Measurements from ENCODE around the gene IGSF6. TPM values are rescaled to one million over a fixed set of nuclear protein-coding genes. Genes with fewer than 3 reads are reported as not detected.
"Not testable (repeated sequence)": the region's sequence is repeated elsewhere in the genome, so short reads cannot be mapped to it uniquely, and the experiment has no call there.

Gene IGSF6
- total RNA-seq, 1 experiment from 2014 or later, result 0.23 TPM

DNA sequence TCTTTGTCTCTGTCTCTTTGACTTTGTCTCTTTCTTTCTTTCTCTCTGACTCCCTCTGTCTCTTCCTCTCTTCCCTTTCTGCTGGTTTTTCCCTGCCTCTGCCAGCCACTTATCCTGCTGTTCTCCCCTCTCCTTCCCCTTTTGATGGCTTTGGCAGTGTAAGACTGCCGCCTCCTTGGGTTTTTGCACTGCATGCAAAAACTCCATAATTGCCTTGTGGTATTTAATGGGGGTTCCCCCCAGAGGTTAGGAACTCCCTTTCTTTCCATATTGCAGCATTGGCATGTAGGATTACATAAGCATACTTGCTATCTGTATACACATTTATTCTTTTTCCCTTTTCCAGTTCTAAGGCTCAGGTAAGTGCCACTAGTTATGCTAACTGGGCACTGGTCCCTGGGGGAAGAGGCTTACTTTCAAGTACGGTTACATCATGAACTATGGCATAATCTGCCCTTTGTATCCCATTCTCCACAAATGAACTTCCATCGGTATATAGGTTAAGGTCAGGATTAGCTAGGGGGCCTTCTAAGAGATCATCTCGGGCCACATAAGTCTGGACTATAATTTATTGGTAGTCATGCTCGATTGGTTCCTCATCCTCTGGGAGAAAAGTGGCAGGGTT lies 20.3 kb downstream of the IGSF6 start:
- DNase-seq (ENCODE audit: low read depth, low spot score); H3K27ac ChIP-seq (ENCODE audit: low read length); in situ Hi-C loops (cut with HindIII; ENCODE audit: low pct_unique_long_range_greater_than_20kb, low sequenced_read_pairs); CTCF ChIA-PET; H3K36me3 ChIP-seq (ENCODE audit: control insufficient read depth, insufficient read depth, low read length); H3K4me3 ChIP-seq (ENCODE audit: low read depth in 2 of 2, low read length in 2 of 2); H3K4me1 ChIP-seq (ENCODE audit: control insufficient read depth, insufficient read depth, low read length); BruUV-seq (replicated peaks); POLR2A ChIA-PET; H3K27me3 ChIP-seq (ENCODE audit: control insufficient read depth, insufficient read depth, low read length); intact Hi-C loops (cut with micrococcal nuclease; ENCODE audit: unreplicated experiment); H3K9me3 ChIP-seq (ENCODE audit: control insufficient read depth, insufficient read depth, low read depth, low read length); ATAC-seq: not testable (repeated sequence)

DNA sequence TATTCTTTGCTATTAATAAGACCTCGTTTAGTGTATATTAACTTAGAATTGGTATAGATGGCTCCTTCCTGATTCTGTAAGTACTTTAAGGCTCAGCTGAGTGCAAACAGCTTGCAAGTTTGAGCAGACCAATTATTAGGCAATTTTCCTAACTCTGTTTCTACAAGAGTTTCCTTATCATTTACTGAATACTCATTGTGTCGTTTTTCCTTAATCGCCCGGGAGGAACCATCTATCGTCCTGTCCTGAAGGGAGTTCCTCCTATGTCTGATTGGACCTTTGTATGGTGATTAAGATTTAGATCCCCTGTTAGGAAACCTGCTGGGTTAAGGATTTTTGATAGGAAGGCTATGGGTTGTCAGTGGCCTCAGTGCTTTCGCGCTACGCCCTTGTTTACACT lies 21.0 kb downstream of the IGSF6 start:
- H3K9me3 ChIP-seq (ENCODE audit: control insufficient read depth, insufficient read depth, low read depth, low read length); POLR2A ChIA-PET; CTCF ChIA-PET; intact Hi-C loops (cut with micrococcal nuclease; ENCODE audit: unreplicated experiment); ATAC-seq; H3K27ac ChIP-seq (ENCODE audit: low read length); H3K4me3 ChIP-seq (ENCODE audit: low read depth in 2 of 2, low read length in 2 of 2); H3K36me3 ChIP-seq (ENCODE audit: control insufficient read depth, insufficient read depth, low read length); BruUV-seq (replicated peaks); in situ Hi-C loops (cut with HindIII; ENCODE audit: low pct_unique_long_range_greater_than_20kb, low sequenced_read_pairs); H3K27me3 ChIP-seq (ENCODE audit: control insufficient read depth, insufficient read depth, low read length); H3K4me1 ChIP-seq (ENCODE audit: control insufficient read depth, insufficient read depth, low read length); DNase-seq (ENCODE audit: low read depth, low spot score): not testable (repeated sequence)

DNA sequence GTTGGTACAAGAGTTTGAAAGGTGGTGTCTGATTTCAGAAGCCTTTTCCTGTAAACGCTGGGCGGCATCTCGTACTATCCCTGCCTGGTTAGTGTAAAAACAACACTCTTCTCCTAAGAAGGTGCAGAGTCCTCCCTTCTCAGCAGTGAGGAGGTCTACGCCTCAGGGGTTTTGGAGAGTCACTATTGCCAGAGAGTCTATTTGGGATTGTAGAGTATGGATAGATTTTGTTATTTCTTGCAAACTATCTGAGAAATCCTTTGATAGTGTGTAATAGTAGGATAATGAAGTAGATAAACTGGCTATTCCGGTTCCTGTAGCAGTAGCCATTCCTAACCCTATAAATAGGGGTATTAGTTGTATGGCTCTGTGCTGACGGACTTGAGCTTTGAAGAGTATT lies 21.5 kb downstream of the IGSF6 start:
- H3K36me3 ChIP-seq (ENCODE audit: control insufficient read depth, insufficient read depth, low read length); H3K4me1 ChIP-seq (ENCODE audit: control insufficient read depth, insufficient read depth, low read length); H3K27ac ChIP-seq (ENCODE audit: low read length); H3K9me3 ChIP-seq (ENCODE audit: control insufficient read depth, insufficient read depth, low read depth, low read length); H3K27me3 ChIP-seq (ENCODE audit: control insufficient read depth, insufficient read depth, low read length); intact Hi-C loops (cut with micrococcal nuclease; ENCODE audit: unreplicated experiment); in situ Hi-C loops (cut with HindIII; ENCODE audit: low pct_unique_long_range_greater_than_20kb, low sequenced_read_pairs); H3K4me3 ChIP-seq (ENCODE audit: low read depth in 2 of 2, low read length in 2 of 2); CTCF ChIA-PET; POLR2A ChIA-PET; DNase-seq (ENCODE audit: low read depth, low spot score); ATAC-seq; BruUV-seq (replicated peaks): not testable (repeated sequence)

DNA sequence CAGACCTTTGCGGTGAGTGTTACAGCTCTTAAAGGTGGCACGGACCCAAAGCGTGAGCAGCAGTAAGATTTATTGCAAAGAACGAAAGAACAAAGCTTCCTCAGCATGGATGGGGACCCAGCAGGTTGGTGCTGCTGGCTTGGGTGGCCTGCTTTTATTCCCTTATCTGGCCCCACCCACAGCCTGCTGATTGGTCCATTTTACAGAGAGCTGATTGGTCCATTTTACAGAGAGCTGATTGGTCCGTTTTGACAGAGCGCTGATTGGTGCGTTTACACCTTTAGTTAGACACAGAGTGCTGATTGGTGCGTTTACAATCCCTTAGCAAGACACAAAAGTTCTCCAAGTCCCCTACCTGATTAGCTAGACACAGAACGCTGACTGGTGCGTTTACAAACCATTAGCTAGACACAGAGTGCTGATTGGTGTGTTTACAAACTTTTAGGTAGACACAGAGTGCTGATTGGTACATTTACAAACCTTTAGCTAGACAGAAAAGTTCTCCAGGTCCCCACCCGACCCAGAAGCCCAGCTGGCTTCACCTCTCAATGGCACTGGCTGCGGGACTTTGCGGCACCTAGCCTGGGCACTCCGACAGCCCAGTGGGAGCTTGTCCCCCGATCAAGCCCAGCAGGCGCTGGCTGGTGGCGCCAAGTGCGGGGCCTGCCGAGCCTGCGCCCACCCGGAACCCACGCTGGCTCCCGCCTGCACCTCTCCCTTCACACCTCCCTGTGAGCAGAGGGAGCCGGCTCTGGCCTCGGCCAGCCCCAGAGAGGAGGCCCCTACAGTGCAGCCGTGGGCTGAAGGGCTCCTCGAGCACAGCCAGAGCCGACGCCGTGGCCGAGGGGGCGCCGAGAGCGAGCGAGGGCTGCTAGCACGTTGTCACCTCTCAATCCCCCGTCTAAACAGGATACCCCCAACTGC lies 22.5 kb downstream of the IGSF6 start:
- in situ Hi-C loops (cut with HindIII; ENCODE audit: low pct_unique_long_range_greater_than_20kb, low sequenced_read_pairs); POLR2A ChIA-PET; H3K9me3 ChIP-seq (ENCODE audit: control insufficient read depth, insufficient read depth, low read depth, low read length); BruUV-seq (replicated peaks); intact Hi-C loops (cut with micrococcal nuclease; ENCODE audit: unreplicated experiment); CTCF ChIA-PET; H3K4me1 ChIP-seq (ENCODE audit: control insufficient read depth, insufficient read depth, low read length); H3K36me3 ChIP-seq (ENCODE audit: control insufficient read depth, insufficient read depth, low read length); H3K27me3 ChIP-seq (ENCODE audit: control insufficient read depth, insufficient read depth, low read length); ATAC-seq; DNase-seq (ENCODE audit: low read depth, low spot score); H3K4me3 ChIP-seq (ENCODE audit: low read depth in 2 of 2, low read length in 2 of 2); H3K27ac ChIP-seq (ENCODE audit: low read length): not testable (repeated sequence)

DNA sequence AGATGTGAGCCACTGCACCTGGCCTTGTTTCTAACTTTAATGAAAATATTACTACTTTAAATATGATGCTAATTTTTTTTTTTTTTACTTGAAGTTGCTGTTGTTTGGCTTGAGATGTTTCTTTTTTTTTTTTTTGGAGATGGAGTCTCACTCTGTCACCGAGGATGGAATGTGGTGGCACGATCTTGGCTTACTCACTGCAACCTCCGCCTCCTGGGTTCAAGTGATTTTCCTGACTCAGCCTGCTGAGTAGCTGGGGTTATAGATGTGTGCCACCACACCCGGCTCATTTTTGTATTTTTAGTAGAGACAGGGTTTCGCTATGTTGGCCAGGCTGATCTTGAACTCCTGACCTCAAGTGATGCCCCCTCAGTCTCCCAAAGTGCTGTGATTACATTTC lies 23.6 kb downstream of the IGSF6 start:
- no peak for TF ChIP-seq TCF7L2 (IDR thresholded peaks at IDR 0.05; ENCODE audit: low read depth, low read length)
- no peak overlapping the region for H3K4me3 ChIP-seq (ENCODE audit: low read depth in 2 of 2, low read length in 2 of 2)
- CTCF ChIA-PET, result no interaction called here
- H3K4me1 ChIP-seq (ENCODE audit: control insufficient read depth, insufficient read depth, low read length), result no peaks in the 10 kb centered on the region
- no peaks in the 10 kb centered on the region for H3K36me3 ChIP-seq (ENCODE audit: control insufficient read depth, insufficient read depth, low read length)
- H3K27me3 ChIP-seq (ENCODE audit: control insufficient read depth, insufficient read depth, low read length), result no peaks in the 10 kb centered on the region
- BruUV-seq (replicated peaks), result no TSS peak
- POLR2A ChIA-PET, result interaction anchor here (0.7 kb wide), 1 partner anchor 24 kb away, joined by 15 read pairs; no protein-coding TSS in a partner anchor
- in situ Hi-C loops (cut with HindIII; ENCODE audit: low pct_unique_long_range_greater_than_20kb, low sequenced_read_pairs) (no loop called here), intact Hi-C loops (cut with micrococcal nuclease; ENCODE audit: unreplicated experiment) (no loop called here)
- no peak overlapping the region for H3K27ac ChIP-seq (ENCODE audit: low read length)
- ATAC-seq (no peak), DNase-seq (ENCODE audit: low read depth, low spot score) (no peak)
- no peaks in the 10 kb centered on the region for H3K9me3 ChIP-seq (ENCODE audit: control insufficient read depth, insufficient read depth, low read depth, low read length)

Data from Panc1 (cell line).